ENCODE measurements around the gene MYO18A. TPM values are rescaled to one million over a fixed set of nuclear protein-coding genes. Genes with fewer than 3 reads are reported as not detected.

Gene MYO18A, protein sequence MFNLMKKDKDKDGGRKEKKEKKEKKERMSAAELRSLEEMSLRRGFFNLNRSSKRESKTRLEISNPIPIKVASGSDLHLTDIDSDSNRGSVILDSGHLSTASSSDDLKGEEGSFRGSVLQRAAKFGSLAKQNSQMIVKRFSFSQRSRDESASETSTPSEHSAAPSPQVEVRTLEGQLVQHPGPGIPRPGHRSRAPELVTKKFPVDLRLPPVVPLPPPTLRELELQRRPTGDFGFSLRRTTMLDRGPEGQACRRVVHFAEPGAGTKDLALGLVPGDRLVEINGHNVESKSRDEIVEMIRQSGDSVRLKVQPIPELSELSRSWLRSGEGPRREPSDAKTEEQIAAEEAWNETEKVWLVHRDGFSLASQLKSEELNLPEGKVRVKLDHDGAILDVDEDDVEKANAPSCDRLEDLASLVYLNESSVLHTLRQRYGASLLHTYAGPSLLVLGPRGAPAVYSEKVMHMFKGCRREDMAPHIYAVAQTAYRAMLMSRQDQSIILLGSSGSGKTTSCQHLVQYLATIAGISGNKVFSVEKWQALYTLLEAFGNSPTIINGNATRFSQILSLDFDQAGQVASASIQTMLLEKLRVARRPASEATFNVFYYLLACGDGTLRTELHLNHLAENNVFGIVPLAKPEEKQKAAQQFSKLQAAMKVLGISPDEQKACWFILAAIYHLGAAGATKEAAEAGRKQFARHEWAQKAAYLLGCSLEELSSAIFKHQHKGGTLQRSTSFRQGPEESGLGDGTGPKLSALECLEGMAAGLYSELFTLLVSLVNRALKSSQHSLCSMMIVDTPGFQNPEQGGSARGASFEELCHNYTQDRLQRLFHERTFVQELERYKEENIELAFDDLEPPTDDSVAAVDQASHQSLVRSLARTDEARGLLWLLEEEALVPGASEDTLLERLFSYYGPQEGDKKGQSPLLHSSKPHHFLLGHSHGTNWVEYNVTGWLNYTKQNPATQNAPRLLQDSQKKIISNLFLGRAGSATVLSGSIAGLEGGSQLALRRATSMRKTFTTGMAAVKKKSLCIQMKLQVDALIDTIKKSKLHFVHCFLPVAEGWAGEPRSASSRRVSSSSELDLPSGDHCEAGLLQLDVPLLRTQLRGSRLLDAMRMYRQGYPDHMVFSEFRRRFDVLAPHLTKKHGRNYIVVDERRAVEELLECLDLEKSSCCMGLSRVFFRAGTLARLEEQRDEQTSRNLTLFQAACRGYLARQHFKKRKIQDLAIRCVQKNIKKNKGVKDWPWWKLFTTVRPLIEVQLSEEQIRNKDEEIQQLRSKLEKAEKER (N-terminal part only)
- 18.9 and 28.0 TPM in 2 replicates for total RNA-seq

DNA sequence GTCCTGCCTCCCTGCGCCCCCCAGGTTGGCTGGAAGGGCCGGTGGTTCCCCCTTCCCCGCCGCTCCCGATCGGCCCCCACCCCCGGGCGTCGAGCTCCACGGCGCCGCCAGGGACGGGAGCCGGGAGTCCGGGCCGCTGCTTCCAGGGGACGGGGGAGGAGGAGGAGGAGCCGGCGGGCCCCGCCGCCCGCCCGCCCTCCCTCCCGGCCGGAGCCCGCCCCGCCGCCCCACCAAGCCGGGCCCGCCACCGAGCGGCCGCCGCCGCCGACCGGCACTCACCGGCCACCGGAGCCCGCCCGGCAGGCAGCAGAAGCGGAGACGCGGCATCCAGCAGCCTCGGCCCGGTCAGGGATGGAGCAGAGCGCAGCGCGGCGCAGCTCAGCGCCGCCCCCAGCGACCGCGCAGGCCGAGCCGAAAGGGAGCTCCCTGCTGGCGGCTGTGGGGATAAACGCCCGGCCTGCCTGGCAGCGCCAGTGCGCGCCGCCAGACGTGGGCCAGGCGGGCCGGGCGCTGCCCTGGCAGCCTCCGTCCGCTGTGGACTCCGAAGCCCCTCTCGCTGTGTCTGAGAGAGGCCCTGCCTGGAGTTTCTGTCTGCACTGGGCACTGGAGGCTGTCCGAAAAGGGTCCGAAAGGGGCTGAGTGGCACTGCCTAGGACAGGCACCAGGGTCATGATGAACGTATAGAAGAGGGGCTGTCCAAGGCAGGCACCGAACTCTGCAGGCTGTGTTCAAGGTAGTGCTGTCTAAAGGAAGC is at the start of gene MYO18A:
Gene MYO18A, minus strand, starts transcription at position 365 of the 754 bp plus-strand sequence. CDS start 13,458 bp downstream, outside the sequence.

DNA sequence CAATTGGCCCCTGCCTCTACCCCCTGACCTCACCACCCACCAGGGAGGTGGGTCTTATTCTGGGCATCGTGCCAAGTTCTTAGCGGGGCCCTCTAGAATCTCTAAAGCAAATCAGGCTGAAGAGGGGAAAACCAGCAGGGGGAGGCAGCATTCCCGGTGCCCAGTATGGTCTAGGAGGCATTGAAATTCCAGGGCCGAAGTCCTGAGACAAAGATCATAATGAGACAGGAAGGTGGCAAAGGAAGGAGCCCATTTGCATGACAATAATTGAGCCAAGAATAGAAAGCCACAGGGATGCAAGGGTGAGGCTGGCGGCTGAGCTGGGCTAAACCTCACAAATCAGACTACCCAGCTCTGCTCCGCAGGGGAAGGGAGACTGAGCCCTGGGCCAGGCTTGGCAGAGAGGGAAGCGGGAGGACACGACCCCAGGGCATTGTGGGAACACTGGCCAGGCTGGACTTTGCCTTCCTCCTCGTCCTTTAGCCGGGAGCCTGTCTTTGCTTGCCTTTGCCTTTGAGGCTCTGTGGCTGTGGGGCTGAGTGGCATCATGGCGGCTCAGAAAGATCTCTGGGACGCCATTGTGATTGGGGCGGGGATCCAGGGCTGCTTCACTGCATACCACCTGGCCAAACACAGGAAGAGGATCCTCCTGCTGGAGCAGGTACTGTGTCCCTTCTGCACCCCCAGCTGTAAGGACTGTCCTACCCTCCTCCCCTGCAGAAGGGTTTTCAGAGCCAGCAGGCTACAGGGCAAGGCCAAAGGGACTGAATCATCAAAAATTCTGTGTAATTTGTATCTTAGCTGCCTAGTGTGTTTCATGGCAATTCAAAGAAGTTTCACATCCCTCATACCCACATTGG is 137.3 kb downstream of the MYO18A start, which contains the start of gene PIPOX:
Gene PIPOX, plus strand, starts transcription at position 463 of the 860 bp plus-strand sequence. Its CDS starts 85 bp downstream, at position 548.

Other genes with a start within 250 kb of the MYO18A start
- 5.3 and 22.2 TPM in 2 replicates for gene PHF12, start 228.9 kb downstream of the MYO18A start, total RNA-seq
- not detected in 2 replicates for gene SEZ6, start 174.4 kb downstream of the MYO18A start, total RNA-seq
- gene PIPOX, start 137.3 kb downstream of the MYO18A start, total RNA-seq, result 2.3 and 2.8 TPM in 2 replicates
- not detected in 2 replicates for gene CRYBA1, start 66.5 kb upstream of the MYO18A start, total RNA-seq
- gene NUFIP2, start 113.8 kb upstream of the MYO18A start, total RNA-seq, result 20.9 and 50.4 TPM in 2 replicates
- gene TAOK1, start 210.0 kb upstream of the MYO18A start, total RNA-seq, result 34.3 and 74.1 TPM in 2 replicates

Measured in bladder microvascular endothelial cell (primary cell).